Ascending aorta (tissue), 2 donors: ENCODE measurements around the gene PI4K2A. TPM values are rescaled to one million over a fixed set of nuclear protein-coding genes. Genes with fewer than 3 reads are reported as not detected.

Experiments
- DNase-seq, 2 donors: peaks; one replicate each; pipeline ENCODE4 v3.0.0-alpha.2; 2019; ENCODE audit warnings: low spot score in 2 of 2
- H3K27ac ChIP-seq, 2 donors: fragments of 200-600 bp; sonication (generic); one replicate each; pipeline ENCODE4 v1.5.1; 2016 to 2017; ENCODE audit warnings: mild to moderate bottlenecking in 1 of 2
- H3K27me3 ChIP-seq: fragments of 200-600 bp; sonication (generic); one replicate; pipeline ENCODE4 v1.5.1; 2017
- H3K36me3 ChIP-seq, 2 donors: fragments of 200-600 bp; sonication (generic); one replicate each; pipeline ENCODE4 v1.5.1; 2016
- H3K4me1 ChIP-seq, 2 donors: fragments of 200-600 bp; sonication (generic); one replicate each; pipeline ENCODE4 v1.5.1; 2016 to 2017; ENCODE audit warnings: mild to moderate bottlenecking in 1 of 2
- H3K4me3 ChIP-seq, 2 donors: fragments of 200-600 bp; sonication (generic); one replicate each; pipeline ENCODE4 v1.5.1; 2016 to 2017; ENCODE audit warnings: mild to moderate bottlenecking in 1 of 2
- H3K9me3 ChIP-seq, 2 donors: fragments of 200-600 bp; sonication (generic); one replicate each; pipeline ENCODE4 v1.5.1; 2016
- CTCF ChIP-seq, 3 experiments: fragments of 200-600 bp in 2 of 3; fragments of 450-650 bp in 1 of 3; sonication (generic) in 2 of 3; IDR thresholded peaks; one replicate each; pipeline ENCODE4 v1.5.1; 2016 to 2019; ENCODE audit warnings: antibody characterized with exemption in 3 of 3, mild to moderate bottlenecking in 1 of 3, moderate library complexity in 1 of 3
- intact Hi-C: fragments of 100-400 bp; cut with DNase I; formaldehyde crosslinking; loops from one replicate; pipeline ENCODE4 v1.15.1; 2023
- total RNA-seq: library from RNA; depleted of rRNA; stranded (reverse); fragments of >200 nt; gene quantifications from one replicate; pipeline ENCODE4 v1.1.0, GENCODE V29; 2016

Gene PI4K2A
- total RNA-seq, 1 donor from 2014 or later = 33.7 TPM

DNA sequence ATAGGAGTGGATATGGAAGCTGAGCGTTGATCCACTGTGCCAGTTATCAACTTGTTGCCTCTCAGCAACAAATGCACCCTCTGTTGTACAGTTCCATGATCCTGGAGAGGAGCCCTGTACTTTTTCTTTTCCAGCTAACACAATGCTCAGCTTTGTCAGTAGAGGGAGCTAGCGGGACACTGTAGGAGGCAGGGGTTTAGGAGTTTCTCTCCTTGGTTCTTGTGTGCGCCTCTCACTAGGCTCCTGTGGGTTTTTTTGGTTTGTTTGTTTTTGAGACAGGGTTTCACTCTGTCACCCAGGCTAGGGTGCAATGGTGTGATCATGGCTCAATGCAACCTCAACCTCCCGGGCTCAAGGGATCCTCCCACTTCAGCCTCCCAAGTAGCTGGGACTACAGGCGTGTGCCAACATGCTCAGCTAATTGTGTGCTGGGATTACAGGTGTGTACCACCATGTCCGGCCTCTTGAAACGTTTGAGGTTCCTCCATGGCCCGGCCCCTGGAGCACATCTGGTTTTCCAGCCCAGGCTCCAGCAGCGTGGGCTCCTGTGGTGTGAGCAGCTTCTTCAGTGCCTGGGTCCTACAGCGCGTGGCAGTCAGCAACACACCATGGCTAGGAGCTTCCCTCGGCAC, 61.1 kb downstream of the PI4K2A start:
- Histone ChIP-seq H3K9me3 (no peaks in the 10 kb centered on the region), H3K27me3 (no peaks in the 10 kb centered on the region), H3K27ac (no peak overlapping the region), H3K4me1 (peaks cover 0 to 7% of the 10 kb centered on the region in 2 donors), H3K4me3 (no peak overlapping the region), H3K36me3 (no peaks in the 10 kb centered on the region)
- peak; percentile 83 to 92 (median 90) for TF ChIP-seq CTCF (IDR thresholded peaks at IDR 0.05)
- DNase-seq = peak in 1 of 2 donors; percentile 79
- intact Hi-C loops = loop anchor here (1.0 kb wide), 1 partner anchor 30 kb away; no protein-coding TSS in a partner anchor

GRCh38 chr10:97703398-97704067, 63.1 kb downstream of the PI4K2A start:
- no peaks in the 10 kb centered on the region for H3K9me3 ChIP-seq
- no peaks in the 10 kb centered on the region for H3K36me3 ChIP-seq
- no peak for DNase-seq
- H3K27me3 ChIP-seq = no peaks in the 10 kb centered on the region
- intact Hi-C loops = no loop called here
- H3K4me1 ChIP-seq = peaks cover 7 to 24% of the 10 kb centered on the region in 2 donors
- no peak overlapping the region for H3K4me3 ChIP-seq
- no peak overlapping the region for H3K27ac ChIP-seq
- TF ChIP-seq CTCF (IDR thresholded peaks at IDR 0.05) = no peak

DNA sequence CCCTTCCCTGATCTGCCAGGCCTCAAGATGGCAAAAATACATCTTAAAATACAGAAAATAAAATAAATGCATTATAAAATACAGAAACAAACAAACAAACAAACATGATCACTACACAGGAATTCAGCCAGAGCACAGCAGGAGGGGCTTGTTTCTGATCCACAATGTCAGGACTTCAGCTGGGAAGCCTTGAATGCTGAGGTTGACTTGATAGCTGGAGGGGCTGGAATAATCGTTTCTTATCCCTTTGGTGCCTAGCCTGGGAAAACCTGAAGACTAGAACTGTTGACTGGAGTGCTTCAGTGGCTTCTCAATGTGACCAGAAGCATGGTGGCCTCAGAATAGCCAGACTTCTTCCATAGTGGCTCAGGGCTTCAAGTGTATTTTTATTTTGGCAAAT, 63.9 kb downstream of the PI4K2A start:
- Histone ChIP-seq H3K36me3 (no peaks in the 10 kb centered on the region), H3K27ac (no peak overlapping the region), H3K27me3 (no peaks in the 10 kb centered on the region), H3K4me3 (no peak overlapping the region), H3K4me1 (peaks cover 7 to 29% of the 10 kb centered on the region in 2 donors), H3K9me3 (no peaks in the 10 kb centered on the region)
- intact Hi-C loops = no loop called here
- TF ChIP-seq CTCF (IDR thresholded peaks at IDR 0.05) = no peak
- DNase-seq = no peak

DNA sequence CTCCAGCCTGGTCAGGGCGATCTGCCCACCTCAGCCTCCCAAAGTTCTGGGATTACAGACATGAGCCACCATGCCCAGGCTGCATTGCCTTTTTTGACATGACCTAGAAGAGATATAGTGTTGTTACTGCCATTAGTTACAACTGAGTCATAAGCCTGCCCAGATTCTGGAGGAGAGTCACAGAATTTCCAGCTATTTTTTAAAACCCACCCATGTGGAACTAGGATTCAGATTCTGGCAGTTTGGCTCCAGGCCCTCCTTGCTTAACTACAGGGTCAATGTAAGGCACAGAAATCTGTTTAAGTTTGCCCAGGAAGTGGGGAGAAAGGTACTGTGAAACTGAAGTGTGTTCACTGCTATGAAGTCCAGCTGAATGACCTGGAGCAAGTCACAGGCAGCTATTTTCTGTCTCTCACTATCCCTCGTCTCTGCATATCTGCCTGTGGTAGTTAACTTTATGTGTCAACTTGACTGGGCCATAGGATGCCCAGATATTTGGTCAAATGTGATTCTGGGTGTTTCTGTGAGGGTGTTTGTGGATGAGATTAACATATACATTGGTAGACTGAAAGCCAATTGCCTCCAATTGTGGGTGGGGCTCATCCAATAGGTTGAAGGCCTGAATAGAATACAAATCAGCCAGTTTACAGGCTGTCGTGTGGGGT, 64.7 kb downstream of the PI4K2A start:
- no peak for DNase-seq

More for the DNA sequence above, 64.7 kb downstream of the PI4K2A start:
- no peaks in the 10 kb centered on the region for H3K9me3 ChIP-seq
- no peak overlapping the region for H3K27ac ChIP-seq
- no peaks in the 10 kb centered on the region for H3K36me3 ChIP-seq
- H3K4me3 ChIP-seq = no peak overlapping the region
- intact Hi-C loops = no loop called here
- H3K4me1 ChIP-seq = peaks cover 12 to 35% of the 10 kb centered on the region in 2 donors
- no peak for TF ChIP-seq CTCF (IDR thresholded peaks at IDR 0.05)
- H3K27me3 ChIP-seq = no peaks in the 10 kb centered on the region
